ENCODE data around the gene PLA2G2E. TPM values are rescaled to one million over a fixed set of nuclear protein-coding genes. Genes with fewer than 3 reads are reported as not detected.
"Not testable (repeated sequence)": the region's sequence is repeated elsewhere in the genome, so short reads cannot be mapped to it uniquely, and the experiment has no call there.

The PLA2G2E gene
- total RNA-seq, 1 donor: not detected

DNA sequence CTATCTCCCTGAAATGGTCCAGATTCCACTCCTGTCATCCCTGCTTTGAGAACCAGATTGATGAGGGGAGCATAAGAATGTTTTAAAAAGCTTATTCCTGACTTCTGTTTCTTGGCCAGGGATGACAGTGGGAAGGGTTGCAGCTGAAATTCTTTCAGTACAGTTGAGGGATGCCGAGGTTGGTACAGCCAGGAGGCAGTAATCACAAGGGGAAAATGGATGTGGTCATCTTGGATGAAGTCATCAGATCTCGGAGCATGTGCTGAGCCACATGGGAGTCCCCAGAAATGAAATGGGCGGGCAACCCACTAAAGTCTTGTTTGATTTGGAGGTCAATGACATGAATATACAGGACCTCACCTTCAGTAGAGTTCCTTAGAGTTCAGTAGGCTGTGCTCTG, 18.7 kb upstream of the PLA2G2E start:
- Histone ChIP-seq H3K4me1 (ENCODE audit: insufficient read depth, low read length) (no peaks in the 10 kb centered on the region), H3K4me3 (ENCODE audit: low read length) (no peak overlapping the region), H3K9me3 (ENCODE audit: low read depth, low read length) (no peaks in the 10 kb centered on the region), H3K27me3 (ENCODE audit: insufficient read depth, low read length) (peaks cover 8% of the 10 kb centered on the region)

DNA sequence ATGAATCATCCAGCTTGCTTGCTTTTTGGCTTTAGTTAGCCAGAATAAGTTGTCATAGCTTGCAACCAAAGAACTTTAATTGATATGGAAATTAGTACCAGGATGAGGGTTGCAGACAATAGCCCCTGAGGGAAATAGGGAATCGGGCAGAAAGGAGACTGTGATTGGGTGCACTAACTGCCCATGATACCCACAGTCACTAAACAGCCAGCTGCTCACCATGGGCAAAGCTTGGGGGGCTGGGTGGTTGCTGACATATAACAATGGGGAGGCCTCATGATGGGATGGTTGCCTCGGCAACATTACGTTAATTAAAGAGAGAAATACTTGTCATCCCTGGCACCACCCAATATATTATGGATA, 17.8 kb upstream of the PLA2G2E start:
- H3K4me1 ChIP-seq (ENCODE audit: insufficient read depth, low read length): no peaks in the 10 kb centered on the region
- no peaks in the 10 kb centered on the region for H3K9me3 ChIP-seq (ENCODE audit: low read depth, low read length)
- H3K4me3 ChIP-seq (ENCODE audit: low read length): no peak overlapping the region
- H3K27me3 ChIP-seq (ENCODE audit: insufficient read depth, low read length): peaks cover 6% of the 10 kb centered on the region

DNA sequence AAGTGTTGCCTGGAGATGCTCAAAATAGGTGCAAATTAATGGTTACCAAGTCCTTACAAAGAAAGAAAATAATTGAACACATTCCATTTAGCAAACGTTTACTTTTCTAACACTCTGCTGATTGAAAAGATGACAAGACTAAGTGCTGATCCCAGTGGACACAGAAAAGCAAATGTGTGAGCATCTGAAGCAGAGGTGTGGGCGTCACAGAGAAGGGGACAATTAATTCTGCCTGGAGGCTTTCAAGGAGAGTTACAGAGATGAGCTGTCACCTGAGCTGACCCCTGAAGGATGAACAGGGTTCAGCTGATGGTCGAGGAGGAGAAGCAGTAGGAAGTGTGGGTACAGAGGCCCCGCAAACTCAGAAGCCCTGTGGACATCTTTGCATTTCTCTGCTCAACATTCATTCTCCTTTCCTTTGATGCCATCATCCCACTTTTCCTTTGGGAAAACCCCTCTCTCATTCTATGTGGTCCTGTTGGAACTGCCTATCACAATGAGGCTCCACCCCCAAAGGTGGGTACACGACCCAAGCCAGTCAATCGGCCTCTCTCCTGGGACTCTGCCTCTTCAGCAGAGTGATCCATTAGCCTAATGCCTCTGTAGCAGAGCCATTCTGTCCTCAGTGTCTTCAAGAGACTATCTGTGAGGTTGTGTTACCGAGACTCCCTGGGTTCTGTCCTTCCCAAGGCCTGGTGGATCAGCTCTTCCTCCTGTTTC, 17.2 kb upstream of the PLA2G2E start:
- Histone ChIP-seq H3K4me1 (ENCODE audit: insufficient read depth, low read length) (no peaks in the 10 kb centered on the region), H3K9me3 (ENCODE audit: low read depth, low read length) (no peaks in the 10 kb centered on the region), H3K27me3 (ENCODE audit: insufficient read depth, low read length) (peaks cover 4% of the 10 kb centered on the region), H3K4me3 (ENCODE audit: low read length) (no peak overlapping the region)

DNA sequence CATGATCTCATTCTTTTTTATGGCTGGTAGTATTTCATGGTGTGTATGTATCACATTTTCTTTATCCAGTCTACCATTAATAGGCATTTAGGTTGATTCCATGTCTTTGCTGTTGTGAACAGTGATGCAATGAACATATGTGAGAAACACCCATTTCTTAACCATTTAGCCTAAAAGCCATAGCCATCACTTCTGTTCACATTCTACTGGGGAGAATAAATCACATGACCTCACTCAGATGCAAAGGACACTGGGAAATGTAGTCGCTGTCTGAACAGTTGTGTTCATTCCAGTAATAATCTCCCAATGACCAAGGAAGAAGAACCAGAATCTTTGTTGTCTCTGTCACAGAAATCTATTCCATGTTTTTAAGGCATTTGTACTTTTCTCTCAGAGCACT, 15.1 kb upstream of the PLA2G2E start:
- Histone ChIP-seq H3K27me3 (ENCODE audit: insufficient read depth, low read length) (no peaks in the 10 kb centered on the region), H3K4me3 (ENCODE audit: low read length) (no peak overlapping the region), H3K4me1 (ENCODE audit: insufficient read depth, low read length) (no peaks in the 10 kb centered on the region), H3K9me3 (ENCODE audit: low read depth, low read length) (no peaks in the 10 kb centered on the region)

DNA sequence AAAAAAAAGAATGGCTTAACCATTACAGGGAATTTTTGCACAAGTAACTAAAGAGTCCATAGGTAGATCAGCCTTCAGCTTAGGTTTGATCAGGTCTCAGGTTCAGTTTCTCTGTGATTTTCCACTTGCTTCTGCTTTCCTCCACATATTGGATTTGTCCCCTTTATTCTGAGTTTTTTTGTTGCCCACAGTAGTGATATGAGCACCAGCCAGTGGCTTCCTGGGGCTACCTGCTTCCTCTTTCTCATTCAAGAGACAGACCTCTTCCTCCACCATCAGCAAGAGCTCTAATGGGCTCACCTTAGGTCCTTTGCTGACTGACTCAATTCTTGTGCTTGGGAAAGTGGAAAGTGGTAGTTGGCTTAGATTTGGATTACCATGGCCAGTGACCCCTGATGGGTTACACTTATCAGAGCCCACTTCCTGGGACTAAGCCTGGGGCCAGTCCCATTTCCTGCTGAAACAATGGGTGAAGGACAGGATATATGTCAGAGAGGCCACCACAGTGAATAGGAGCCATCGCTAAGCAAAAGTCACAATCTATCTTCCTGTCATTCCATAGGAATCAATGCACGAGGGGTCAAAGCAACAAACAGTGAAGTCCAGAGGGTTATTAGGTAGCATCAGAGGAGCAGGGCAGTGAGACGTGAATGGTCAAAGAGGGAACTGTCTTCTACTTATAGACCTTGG, 12.8 kb upstream of the PLA2G2E start:
- Histone ChIP-seq H3K27me3 (ENCODE audit: insufficient read depth, low read length) (no peaks in the 10 kb centered on the region), H3K4me1 (ENCODE audit: insufficient read depth, low read length) (no peaks in the 10 kb centered on the region), H3K4me3 (ENCODE audit: low read length) (no peak overlapping the region), H3K9me3 (ENCODE audit: low read depth, low read length) (peaks cover 16% of the 10 kb centered on the region)

DNA sequence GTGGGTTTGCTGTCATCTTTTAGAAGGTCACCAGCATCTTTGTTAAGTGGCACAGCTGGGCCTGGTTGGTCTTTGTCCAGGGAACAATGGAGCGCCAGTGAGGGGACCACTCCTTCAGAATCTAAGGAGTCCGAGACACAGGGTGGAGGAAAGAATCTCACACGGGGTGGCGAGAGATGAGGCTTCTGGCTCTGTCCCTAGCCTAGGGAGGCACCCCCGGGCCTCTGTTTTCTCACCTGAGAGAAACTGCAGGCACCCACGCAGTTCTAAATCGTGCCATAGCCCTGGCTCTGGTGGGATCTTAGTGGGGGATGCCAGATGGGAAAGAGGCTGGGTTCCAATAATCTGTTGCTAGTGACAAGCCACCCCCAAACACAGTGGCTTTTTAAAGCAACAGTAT, 10.9 kb upstream of the PLA2G2E start:
- peaks cover 22% of the 10 kb centered on the region for H3K9me3 ChIP-seq (ENCODE audit: low read depth, low read length)

DNA sequence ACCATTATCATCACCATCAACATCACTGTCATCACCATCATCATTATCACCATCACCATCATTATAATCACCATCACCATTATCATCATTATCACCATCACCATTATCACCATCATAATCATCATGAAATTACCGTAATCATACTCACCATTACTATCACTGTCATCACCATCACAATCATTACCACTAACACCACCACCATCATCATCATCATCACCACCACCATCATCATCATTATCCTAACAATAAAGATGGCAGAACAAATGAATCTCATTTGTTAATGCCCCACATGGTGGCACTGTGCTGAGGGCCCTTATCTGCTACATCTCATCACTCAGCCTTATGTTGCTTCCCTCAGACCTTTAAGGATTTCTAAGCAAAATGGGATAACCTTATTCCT, 9.4 kb upstream of the PLA2G2E start:
- H3K9me3 ChIP-seq (ENCODE audit: low read depth, low read length): peaks cover 22% of the 10 kb centered on the region
- H3K27me3 ChIP-seq (ENCODE audit: insufficient read depth, low read length): no peaks in the 10 kb centered on the region
- no peaks in the 10 kb centered on the region for H3K4me1 ChIP-seq (ENCODE audit: insufficient read depth, low read length)
- H3K4me3 ChIP-seq (ENCODE audit: low read length): no peak overlapping the region

More for the DNA sequence above, 10.9 kb upstream of the PLA2G2E start:
- H3K4me1 ChIP-seq (ENCODE audit: insufficient read depth, low read length): no peaks in the 10 kb centered on the region
- H3K4me3 ChIP-seq (ENCODE audit: low read length): no peak overlapping the region
- no peaks in the 10 kb centered on the region for H3K27me3 ChIP-seq (ENCODE audit: insufficient read depth, low read length)

DNA sequence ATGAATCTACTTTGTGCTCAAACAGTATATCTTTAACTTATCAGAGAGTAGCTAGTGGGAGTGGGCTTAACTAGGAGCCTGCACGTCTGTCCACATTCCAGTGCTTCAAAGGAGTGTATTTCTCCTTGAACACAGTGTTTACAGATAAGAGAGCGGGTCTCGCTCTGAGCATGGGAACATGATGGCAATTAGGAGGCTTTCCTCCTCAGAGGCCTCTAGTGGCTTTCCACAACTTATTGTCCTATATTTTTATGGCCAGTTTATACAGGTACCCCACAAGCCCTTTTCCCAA, 3.7 kb upstream of the PLA2G2E start:
- not testable (repeated sequence) for H3K4me3 ChIP-seq (ENCODE audit: low read length); H3K27me3 ChIP-seq (ENCODE audit: insufficient read depth, low read length); H3K4me1 ChIP-seq (ENCODE audit: insufficient read depth, low read length)
- H3K9me3 ChIP-seq (ENCODE audit: low read depth, low read length): peaks cover 12% of the 10 kb centered on the region

DNA sequence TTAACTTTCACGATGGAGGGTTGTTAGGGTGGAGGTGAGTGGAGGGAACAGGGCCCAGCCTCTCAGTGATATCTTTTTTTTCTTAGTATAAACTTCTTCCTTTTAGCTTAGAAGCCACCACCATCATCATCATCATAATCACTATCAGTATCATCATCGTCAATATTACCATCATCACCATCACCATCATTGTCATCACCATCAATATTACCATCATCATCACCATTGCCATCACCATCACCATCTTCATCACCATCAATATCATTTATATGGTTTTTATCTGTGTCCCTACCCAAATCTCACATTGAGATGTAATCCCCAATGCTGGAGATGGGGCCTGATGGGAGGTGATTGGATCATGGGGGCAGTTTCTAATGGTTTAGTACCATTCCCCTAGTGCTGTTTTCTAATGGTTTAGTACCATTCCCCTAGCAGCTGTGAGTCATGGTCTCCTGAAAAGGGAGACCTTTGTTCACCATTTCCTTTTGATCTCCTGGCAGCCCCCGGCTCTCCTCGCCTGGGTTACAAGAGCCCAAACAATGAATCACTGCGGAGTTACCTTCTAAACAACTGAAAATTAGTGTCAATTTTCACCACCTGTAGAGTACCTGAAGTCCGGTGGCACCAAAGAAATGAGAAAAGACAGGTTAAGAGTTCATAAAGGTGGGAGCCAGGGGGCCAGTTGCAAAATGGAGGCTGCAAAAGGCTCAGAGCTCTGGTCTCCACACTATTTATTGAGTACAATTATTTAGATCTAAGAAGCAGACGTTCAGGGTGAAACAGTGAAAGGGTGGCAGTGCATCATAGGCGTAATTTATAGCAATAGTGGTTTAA, 3.1 kb upstream of the PLA2G2E start:
- no peaks in the 10 kb centered on the region for H3K4me1 ChIP-seq (ENCODE audit: insufficient read depth, low read length)
- no peaks in the 10 kb centered on the region for H3K27me3 ChIP-seq (ENCODE audit: insufficient read depth, low read length)

DNA sequence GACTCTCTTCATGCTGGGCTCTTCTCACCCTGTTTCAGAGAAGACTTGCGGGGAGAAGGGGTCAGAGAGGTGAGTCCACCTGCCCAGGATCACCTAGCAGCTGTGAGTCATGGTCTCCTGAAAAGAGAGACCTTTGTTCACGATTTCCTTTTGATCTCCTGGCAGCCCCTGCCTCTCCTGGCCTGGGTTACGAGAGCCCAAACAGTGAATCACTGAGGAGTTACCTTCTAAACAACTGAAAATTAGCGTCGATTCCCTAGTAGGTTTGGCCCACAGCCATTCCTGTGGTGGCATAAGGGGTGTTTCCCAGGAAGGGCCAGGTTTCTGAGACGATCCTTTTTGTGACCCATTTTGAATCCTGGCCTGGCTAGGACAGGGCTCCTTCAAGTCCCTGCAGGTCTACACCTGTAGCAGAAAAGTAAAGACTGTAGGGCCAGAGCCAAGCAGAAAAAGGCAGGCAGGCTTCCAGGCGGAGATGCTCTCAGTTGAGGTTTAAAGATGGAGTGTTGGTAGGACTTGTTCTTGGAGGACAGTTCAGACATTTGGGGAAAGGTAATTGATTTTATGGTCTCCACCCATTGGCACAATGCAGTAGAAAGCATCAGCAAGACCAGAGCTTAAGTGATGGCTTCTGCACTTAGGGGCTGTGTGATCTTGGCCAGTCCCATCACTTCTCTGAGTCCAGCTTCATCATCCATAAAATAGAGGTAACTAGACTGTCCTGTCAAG, 2.1 kb upstream of the PLA2G2E start:
- H3K4me1 ChIP-seq (ENCODE audit: insufficient read depth, low read length): no peaks in the 10 kb centered on the region
- H3K9me3 ChIP-seq (ENCODE audit: low read depth, low read length): no peaks in the 10 kb centered on the region
- H3K4me3 ChIP-seq (ENCODE audit: low read length): no peak overlapping the region
- no peaks in the 10 kb centered on the region for H3K27me3 ChIP-seq (ENCODE audit: insufficient read depth, low read length)

More for the DNA sequence above, 3.1 kb upstream of the PLA2G2E start:
- Histone ChIP-seq H3K4me3 (ENCODE audit: low read length) (no peak overlapping the region), H3K9me3 (ENCODE audit: low read depth, low read length) (peaks cover 9% of the 10 kb centered on the region)

DNA sequence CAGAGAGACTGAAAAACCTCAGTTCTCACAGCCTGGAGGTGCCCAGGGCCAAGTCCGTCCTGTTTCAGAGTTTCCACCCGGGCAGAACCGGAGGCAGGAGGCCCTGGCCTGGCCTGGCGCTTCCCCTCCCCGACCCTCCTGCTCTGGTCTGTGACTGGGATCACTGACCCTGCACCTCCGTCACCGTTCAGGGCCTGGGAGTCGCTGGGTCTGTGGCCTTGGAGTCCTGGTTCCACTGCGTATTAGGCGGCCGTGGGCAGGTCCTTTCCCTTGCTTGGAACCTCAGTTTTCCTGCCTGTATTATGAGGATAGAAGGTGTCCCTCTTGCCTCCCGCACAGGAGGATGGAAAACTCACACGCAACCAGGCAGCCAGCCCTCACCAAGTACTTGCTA, 533 bp upstream of the PLA2G2E start:
- H3K4me3 ChIP-seq (ENCODE audit: low read length): no peak overlapping the region
- H3K4me1 ChIP-seq (ENCODE audit: insufficient read depth, low read length): no peaks in the 10 kb centered on the region
- no peaks in the 10 kb centered on the region for H3K9me3 ChIP-seq (ENCODE audit: low read depth, low read length)
- no peaks in the 10 kb centered on the region for H3K27me3 ChIP-seq (ENCODE audit: insufficient read depth, low read length)

DNA sequence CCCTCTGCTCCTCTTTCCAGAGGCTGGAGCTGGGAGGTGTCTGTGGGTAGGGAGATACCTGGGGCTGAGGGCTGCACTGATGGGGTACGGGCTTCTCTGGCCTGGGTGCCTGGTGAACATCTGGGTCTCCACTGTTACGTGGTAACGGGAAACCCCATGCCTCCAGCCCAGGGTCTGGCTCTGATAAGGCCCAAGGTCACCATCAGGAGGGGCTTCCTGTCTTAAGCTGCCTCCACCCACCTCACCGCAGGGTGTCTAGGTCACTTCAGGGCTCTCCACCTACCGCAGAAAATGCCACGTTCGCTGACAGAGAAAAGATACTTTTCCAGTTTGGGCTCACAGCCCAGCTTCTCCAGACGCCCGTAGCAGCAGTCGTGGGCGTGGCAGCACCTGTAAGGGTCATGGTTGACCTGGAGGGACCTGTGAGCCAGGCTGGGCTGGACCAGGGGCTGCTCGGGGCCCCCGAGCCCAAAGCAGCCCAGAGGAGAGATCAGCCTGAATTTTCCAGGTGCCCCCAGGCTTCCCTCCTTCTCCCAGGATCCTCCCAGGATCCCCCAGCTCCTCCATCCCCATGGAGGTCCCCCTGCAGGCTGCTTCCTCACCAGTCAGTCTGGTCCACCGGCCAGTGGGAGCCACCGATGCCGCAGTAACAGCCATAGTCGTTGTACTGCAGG, 1.3 kb downstream of the PLA2G2E start:
- Histone ChIP-seq H3K9me3 (ENCODE audit: low read depth, low read length) (no peaks in the 10 kb centered on the region), H3K4me1 (ENCODE audit: insufficient read depth, low read length) (no peaks in the 10 kb centered on the region), H3K4me3 (ENCODE audit: low read length) (no peak overlapping the region)

DNA sequence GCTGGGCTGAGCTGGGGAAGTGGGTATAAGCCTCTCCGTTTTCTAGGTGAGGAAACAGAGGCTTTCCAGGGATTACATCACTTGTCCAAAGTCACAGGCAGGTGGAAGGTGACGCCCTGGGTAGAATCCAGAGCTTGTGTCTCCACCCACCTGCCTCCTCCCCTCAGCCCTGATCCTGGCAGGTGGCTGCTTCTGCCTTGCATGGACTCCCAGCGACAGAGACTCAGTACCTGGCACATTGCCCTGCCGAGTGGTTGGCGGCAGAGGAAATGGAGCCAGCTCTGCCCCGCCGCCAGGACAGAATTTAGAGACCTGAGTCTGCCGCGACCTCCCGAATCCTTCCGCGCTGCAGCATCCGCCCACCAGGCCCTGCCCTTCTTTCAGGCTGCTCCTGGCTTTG, 2.1 kb downstream of the PLA2G2E start:
- Histone ChIP-seq H3K27me3 (ENCODE audit: insufficient read depth, low read length) (no peaks in the 10 kb centered on the region), H3K9me3 (ENCODE audit: low read depth, low read length) (no peaks in the 10 kb centered on the region), H3K4me1 (ENCODE audit: insufficient read depth, low read length) (no peaks in the 10 kb centered on the region), H3K4me3 (ENCODE audit: low read length) (no peak overlapping the region)

More for the DNA sequence above, 1.3 kb downstream of the PLA2G2E start:
- H3K27me3 ChIP-seq (ENCODE audit: insufficient read depth, low read length): no peaks in the 10 kb centered on the region

DNA sequence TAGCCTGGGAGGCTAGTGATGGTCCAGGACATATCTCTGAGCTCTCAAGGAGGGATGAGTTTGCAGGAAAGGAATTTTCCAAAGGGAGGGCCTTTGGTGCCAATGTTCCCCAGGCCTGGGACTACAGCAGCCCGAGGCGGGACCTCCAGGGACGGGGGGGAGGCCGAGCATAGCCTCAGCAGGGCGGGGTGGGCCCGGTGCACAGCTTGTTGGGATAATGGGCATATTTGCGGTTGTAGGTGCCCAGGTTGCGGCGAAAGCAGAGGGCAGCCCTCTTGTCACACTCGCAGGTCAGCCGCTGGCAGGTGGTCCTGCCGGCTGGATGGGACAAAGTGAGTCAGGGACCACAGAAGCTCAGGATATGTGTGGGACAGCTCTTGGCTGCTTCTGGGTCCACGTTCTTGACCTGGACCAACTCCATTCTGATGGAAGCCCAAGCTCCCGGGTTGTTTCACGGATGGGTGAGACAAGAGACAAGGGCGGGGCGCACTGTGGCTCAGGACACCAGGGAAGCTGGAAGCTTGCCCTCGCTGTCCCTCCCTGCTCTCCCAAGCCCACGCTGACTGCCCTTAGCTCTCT, 3.2 kb downstream of the PLA2G2E start:
- Histone ChIP-seq H3K4me3 (ENCODE audit: low read length) (no peak overlapping the region), H3K9me3 (ENCODE audit: low read depth, low read length) (no peaks in the 10 kb centered on the region), H3K27me3 (ENCODE audit: insufficient read depth, low read length) (no peaks in the 10 kb centered on the region), H3K4me1 (ENCODE audit: insufficient read depth, low read length) (no peaks in the 10 kb centered on the region)
